OCI-LY1 (cell line): ENCODE results near the gene MUC5AC.

ENCODE experiments used
- EZH2 ChIP-seq: fragments of 200-600 bp; sonication (generic), shearing (Covaris generic); IDR thresholded peaks from 2 replicates; pipeline ENCODE4 v1.8.0; 2017; ENCODE audit warnings: borderline replicate concordance, mixed run types, mild to moderate bottlenecking, antibody characterized with exemption, low read length, moderate library complexity, mixed read lengths
- TF ChIP-seq, protein P1 (sequence below): fragments of 200-600 bp; sonication (generic), shearing (Covaris generic); IDR thresholded peaks from 2 replicates; pipeline ENCODE4 v1.5.1; 2017; ENCODE audit warnings: mild to moderate bottlenecking, antibody characterized with exemption, low read length, moderate library complexity, mixed read lengths

DNA sequence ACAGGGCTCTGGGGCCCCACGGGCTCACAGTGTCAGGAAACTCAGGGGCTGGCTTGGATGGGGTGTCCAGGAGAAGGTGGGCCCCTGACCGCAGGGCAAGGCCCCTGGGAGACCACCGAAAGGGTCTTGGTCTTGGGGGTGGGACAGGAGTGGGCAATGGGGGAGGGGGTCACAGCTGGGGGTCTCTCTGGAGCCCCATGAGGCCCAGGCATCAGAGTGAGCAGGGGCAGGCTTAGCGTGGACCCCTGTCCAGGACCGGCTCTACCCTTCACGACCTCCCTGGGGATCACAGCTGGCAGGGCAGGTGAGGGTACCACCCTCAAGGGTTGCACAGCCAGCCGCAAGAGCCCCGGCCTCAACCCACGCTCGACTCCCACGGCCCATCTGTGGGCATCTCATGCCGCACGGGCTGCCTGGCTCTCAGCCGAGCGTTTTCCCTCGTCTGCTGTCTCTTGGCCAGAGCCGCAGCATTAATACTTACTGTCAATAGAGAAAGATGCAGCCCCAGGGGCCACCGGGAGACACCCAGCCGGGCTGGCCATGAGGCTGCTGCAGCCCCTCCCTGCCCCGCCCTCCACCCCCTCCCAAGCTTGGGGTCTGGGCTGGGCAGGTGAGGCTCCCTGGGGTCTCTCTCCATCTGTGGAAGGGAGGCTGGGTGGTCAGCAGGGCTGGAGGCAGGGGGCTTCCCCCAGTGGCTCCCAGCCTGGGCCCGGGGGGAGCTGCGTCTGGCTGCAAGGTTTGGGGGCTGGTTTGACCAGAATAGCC is 65.8 kb downstream of the MUC5AC start:
- TF ChIP-seq, protein P1, sequence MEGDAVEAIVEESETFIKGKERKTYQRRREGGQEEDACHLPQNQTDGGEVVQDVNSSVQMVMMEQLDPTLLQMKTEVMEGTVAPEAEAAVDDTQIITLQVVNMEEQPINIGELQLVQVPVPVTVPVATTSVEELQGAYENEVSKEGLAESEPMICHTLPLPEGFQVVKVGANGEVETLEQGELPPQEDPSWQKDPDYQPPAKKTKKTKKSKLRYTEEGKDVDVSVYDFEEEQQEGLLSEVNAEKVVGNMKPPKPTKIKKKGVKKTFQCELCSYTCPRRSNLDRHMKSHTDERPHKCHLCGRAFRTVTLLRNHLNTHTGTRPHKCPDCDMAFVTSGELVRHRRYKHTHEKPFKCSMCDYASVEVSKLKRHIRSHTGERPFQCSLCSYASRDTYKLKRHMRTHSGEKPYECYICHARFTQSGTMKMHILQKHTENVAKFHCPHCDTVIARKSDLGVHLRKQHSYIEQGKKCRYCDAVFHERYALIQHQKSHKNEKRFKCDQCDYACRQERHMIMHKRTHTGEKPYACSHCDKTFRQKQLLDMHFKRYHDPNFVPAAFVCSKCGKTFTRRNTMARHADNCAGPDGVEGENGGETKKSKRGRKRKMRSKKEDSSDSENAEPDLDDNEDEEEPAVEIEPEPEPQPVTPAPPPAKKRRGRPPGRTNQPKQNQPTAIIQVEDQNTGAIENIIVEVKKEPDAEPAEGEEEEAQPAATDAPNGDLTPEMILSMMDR = no peak
- TF ChIP-seq EZH2 = no peak
